ENCODE results near the gene MARCHF5. TPM values are rescaled to one million over a fixed set of nuclear protein-coding genes. Genes with fewer than 3 reads are reported as not detected.

Gene MARCHF5
- total and polyA plus RNA-seq, 2 of the 4 experiments (the other 2 are of a cell fraction): 14.9 to 30.0 TPM

DNA sequence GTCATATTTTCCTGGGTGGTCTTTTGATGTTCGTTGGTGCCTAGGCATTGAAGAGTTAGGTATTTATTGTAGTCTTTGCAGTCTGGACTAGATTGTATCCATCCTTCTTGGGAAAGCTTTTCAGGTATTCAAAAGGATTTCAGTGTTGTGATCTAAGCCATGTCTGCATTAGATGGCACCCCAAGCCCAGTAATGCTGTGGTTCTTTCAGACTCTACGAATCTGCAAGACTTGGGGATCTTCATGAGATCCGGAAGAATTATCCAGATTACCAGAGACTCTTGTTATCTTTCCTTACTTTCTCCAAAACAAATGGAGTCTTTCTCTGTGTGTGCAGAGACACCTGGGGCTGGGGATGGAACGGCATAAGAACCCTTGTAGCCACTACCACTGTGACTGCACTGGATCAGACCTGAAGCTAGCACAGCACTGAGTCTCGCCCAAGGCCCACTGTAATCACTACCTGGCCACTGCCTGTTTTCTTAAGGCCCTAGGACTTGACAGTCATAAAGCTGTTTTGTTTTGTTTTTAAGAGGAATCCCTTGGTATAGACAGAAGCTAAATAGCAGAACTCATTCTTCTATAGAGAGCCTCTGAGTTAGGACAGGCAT is 75.5 kb downstream of the MARCHF5 start:
- no peak overlapping the region for H4K8ac ChIP-seq (ENCODE audit: low read depth in 2 of 2, low read length in 2 of 2)
- no peaks in the 10 kb centered on the region for H3K4me1 ChIP-seq (ENCODE audit: control insufficient read depth, insufficient read depth, low read length)
- H3K4me3 ChIP-seq (ENCODE audit: insufficient read depth, low read depth, low read length): no peak overlapping the region
- no peaks in the 10 kb centered on the region for H3K36me3 ChIP-seq (ENCODE audit: control insufficient read depth, insufficient read depth, low read length)
- WGBS, 2 experiments (ENCODE audit: extremely low coverage in 2 of 2, insufficient read length in 1 of 2): 80% methylated on average over 1 of the region's 5 CpGs; no CpG with 5 or more reads in 1 of the 2 experiments
- dilution Hi-C loops (cut with HindIII; ENCODE audit: low sequenced_read_pairs, unreplicated experiment) (no loop called here), intact Hi-C loops (cut with micrococcal nuclease) (no loop called here), in situ Hi-C loops (cut with MboI; ENCODE audit: low sequenced_read_pairs) (no loop called here)
- no peak overlapping the region for H3K9ac ChIP-seq (ENCODE audit: low read depth, low read length)
- no peak overlapping the region for H3K14ac ChIP-seq (replicated peaks; ENCODE audit: low read depth, low read length)
- no peak overlapping the region for H2BK5ac ChIP-seq (ENCODE audit: low read depth, low read length, poor library complexity, severe bottlenecking)
- ChIA-PET POLR2A (ENCODE audit: unreplicated experiment) (no interaction called here), CTCF (no interaction called here)
- no peak overlapping the region for H2BK15ac ChIP-seq (ENCODE audit: low read depth, low read length)
- H2BK20ac ChIP-seq (ENCODE audit: low read depth, low read length): no peak overlapping the region
- no peak overlapping the region for H2AK9ac ChIP-seq (replicated peaks; ENCODE audit: low read depth, low read length, poor library complexity)
- no peak overlapping the region for H3K4ac ChIP-seq (ENCODE audit: low read depth, low read length)
- DNase-seq: no peak
- H3K9me3 ChIP-seq (ENCODE audit: control insufficient read depth, insufficient read depth, low read length): no peaks in the 10 kb centered on the region
- H3K27ac ChIP-seq (ENCODE audit: insufficient read depth, low read length): no peak overlapping the region
- no peaks in the 10 kb centered on the region for H4K20me1 ChIP-seq (ENCODE audit: insufficient read depth, low read length)
- TF ChIP-seq FOS (IDR thresholded peaks at IDR 0.05; ENCODE audit: low read depth, low read length) (no peak), RFX5 (IDR thresholded peaks at IDR 0.05; ENCODE audit: low read depth, low read length) (no peak), CEBPB (IDR thresholded peaks at IDR 0.05; ENCODE audit: low read depth, low read length) (no peak), SMC3 (IDR thresholded peaks at IDR 0.05; ENCODE audit: low read depth, low read length) (no peak), BHLHE40 (IDR thresholded peaks at IDR 0.05; ENCODE audit: low read depth, low read length) (no peak), MXI1 (IDR thresholded peaks at IDR 0.05; ENCODE audit: borderline replicate concordance, low read depth, low read length) (no peak), CHD1 (IDR thresholded peaks at IDR 0.05; ENCODE audit: low read depth, low read length) (no peak), MAZ (IDR thresholded peaks at IDR 0.05; ENCODE audit: borderline replicate concordance, low read depth, low read length) (no peak), POLR2A (IDR thresholded peaks at IDR 0.05; ENCODE audit: low read depth, low read length) (no peak), RCOR1 (IDR thresholded peaks at IDR 0.05; ENCODE audit: insufficient replicate concordance, low read length) (no peak), NFE2L2 (IDR thresholded peaks at IDR 0.05; ENCODE audit: low read depth, low read length) (no peak), RAD21 (IDR thresholded peaks at IDR 0.05; ENCODE audit: low read length) (no peak), MAFK (IDR thresholded peaks at IDR 0.05; ENCODE audit: low read depth, low read length) (no peak)
- TF ChIP-seq, protein P1, sequence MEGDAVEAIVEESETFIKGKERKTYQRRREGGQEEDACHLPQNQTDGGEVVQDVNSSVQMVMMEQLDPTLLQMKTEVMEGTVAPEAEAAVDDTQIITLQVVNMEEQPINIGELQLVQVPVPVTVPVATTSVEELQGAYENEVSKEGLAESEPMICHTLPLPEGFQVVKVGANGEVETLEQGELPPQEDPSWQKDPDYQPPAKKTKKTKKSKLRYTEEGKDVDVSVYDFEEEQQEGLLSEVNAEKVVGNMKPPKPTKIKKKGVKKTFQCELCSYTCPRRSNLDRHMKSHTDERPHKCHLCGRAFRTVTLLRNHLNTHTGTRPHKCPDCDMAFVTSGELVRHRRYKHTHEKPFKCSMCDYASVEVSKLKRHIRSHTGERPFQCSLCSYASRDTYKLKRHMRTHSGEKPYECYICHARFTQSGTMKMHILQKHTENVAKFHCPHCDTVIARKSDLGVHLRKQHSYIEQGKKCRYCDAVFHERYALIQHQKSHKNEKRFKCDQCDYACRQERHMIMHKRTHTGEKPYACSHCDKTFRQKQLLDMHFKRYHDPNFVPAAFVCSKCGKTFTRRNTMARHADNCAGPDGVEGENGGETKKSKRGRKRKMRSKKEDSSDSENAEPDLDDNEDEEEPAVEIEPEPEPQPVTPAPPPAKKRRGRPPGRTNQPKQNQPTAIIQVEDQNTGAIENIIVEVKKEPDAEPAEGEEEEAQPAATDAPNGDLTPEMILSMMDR (conservative IDR thresholded peaks at IDR 0.05; ENCODE audit: low read depth, low read length): no peak
- TF ChIP-seq, protein P2, sequence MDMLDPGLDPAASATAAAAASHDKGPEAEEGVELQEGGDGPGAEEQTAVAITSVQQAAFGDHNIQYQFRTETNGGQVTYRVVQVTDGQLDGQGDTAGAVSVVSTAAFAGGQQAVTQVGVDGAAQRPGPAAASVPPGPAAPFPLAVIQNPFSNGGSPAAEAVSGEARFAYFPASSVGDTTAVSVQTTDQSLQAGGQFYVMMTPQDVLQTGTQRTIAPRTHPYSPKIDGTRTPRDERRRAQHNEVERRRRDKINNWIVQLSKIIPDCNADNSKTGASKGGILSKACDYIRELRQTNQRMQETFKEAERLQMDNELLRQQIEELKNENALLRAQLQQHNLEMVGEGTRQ (IDR thresholded peaks at IDR 0.05; ENCODE audit: low read depth, low read length): no peak
- TF ChIP-seq, protein P3, sequence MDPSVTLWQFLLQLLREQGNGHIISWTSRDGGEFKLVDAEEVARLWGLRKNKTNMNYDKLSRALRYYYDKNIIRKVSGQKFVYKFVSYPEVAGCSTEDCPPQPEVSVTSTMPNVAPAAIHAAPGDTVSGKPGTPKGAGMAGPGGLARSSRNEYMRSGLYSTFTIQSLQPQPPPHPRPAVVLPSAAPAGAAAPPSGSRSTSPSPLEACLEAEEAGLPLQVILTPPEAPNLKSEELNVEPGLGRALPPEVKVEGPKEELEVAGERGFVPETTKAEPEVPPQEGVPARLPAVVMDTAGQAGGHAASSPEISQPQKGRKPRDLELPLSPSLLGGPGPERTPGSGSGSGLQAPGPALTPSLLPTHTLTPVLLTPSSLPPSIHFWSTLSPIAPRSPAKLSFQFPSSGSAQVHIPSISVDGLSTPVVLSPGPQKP (IDR thresholded peaks at IDR 0.05; ENCODE audit: borderline replicate concordance, low read depth, low read length): no peak
- no peak overlapping the region for H3K18ac ChIP-seq (ENCODE audit: low read depth, low read length)
- no peak overlapping the region for H2BK120ac ChIP-seq (ENCODE audit: low read depth, low read length)
- H3K79me1 ChIP-seq (ENCODE audit: low read depth in 1 of 2, low read length in 2 of 2): no peaks in the 10 kb centered on the region
- ATAC-seq (ENCODE audit: low read depth): no peak
- H2AFZ ChIP-seq (replicated peaks; ENCODE audit: low read length, poor library complexity): no peak overlapping the region
- H3K27me3 ChIP-seq (ENCODE audit: control insufficient read depth, insufficient read depth, low read length): no peaks in the 10 kb centered on the region; the same call in 1 of the 2 replicates
- no peak overlapping the region for H4K5ac ChIP-seq (ENCODE audit: low read depth, low read length)
- no TSS peak for BruUV-seq (replicated peaks)
- H3K4me2 ChIP-seq (ENCODE audit: low read depth, low read length): no peak overlapping the region
- H4K91ac ChIP-seq (ENCODE audit: insufficient read depth, low read depth, low read length): no peak overlapping the region
- H3K9me1 ChIP-seq (ENCODE audit: insufficient read depth, low read length): no peaks in the 10 kb centered on the region
- no peak overlapping the region for H3K56ac ChIP-seq (ENCODE audit: extremely low read depth, insufficient read depth, low read length)
- H3K23ac ChIP-seq (ENCODE audit: low read depth, low read length): no peak overlapping the region
- H2AK5ac ChIP-seq (ENCODE audit: low read depth, low read length): no peak overlapping the region
